Activated CD8-positive, alpha-beta memory T cell treated with anti-CD3 and anti-CD28 coated beads for 24 hours (primary cell): ENCODE results near the gene PEMT.

ENCODE experiments used
- DNase-seq: peaks from one replicate; pipeline ENCODE4 v3.0.0-alpha.2; 2020

Gene PEMT

DNA sequence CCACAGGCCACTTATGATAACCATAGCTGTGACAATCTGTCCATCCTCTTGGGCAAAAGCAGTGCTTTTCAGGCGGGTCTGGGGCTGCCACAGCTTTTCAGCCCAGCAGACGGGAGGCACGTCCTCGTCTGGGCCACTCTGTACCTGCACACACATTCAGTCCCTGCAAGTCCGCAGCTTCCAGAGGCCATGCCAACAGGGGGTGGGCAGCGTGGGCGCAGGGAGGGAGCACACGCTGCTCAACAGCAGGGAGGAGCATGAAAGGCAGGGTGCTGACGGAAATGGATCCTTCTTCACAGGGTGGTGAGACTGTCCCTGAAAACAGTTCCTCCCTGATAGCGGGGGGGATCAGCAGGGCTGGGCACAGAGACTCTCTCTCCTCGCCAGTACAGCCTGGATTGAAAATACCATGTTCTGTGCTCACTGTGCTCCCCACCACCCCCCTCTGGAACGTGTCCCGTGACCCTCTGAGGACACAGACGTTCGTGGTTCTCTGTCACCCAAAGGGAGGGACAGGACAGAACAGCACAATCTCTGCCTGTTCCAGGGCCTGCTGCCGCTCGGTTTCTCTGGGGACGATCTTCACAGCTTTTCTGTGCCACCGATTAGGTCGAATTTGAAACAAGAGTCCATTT lies 41.7 kb downstream of the PEMT start:
- DNase-seq, result no peak

DNA sequence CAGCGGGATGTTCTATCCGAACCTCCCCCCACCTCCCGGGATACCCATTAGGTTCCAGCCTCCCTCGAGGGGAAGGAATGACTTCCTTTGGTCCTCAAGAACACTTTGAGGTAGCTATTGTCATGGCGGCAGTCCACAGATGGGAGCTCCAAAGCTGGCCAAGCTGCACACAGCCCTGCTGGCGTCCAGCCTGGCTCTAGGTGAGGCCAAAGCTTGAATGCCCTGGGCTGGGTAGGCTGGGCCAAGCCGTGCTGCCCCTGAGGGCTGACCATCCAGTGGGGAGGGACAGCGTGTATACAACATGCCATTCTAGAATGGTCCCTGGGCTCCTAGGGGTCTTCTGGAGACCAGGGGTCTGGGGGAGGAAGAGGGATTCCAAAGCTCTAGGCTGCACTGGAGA lies 43.5 kb downstream of the PEMT start:
- no peak for DNase-seq

DNA sequence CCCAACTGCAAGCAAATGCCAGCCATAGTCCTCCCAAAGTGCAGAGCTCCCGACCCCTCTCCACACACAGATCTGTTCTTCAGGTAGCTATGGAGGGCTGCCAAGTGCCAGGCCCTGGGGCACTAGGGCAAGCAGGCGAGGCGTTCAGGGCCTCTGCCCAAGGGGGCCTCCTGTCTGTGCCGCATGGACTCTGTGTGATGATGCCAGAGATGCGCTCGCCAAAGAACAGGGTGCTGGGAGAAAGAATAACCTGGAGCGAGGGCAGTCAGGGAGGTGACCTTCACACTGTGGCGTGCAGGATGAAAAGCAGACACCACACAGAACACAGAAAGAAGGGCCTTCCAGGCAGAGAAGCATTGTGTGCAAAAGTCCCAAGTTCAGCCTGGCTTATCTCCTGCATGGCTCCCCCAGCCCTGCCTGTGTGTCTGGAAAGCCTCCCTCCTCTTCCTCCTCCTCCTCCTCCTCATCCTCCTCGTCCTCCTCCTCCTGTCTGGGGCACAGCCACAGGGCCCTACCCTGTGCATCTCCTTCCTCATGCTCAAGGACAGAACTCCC lies 44.2 kb downstream of the PEMT start:
- no peak for DNase-seq

DNA sequence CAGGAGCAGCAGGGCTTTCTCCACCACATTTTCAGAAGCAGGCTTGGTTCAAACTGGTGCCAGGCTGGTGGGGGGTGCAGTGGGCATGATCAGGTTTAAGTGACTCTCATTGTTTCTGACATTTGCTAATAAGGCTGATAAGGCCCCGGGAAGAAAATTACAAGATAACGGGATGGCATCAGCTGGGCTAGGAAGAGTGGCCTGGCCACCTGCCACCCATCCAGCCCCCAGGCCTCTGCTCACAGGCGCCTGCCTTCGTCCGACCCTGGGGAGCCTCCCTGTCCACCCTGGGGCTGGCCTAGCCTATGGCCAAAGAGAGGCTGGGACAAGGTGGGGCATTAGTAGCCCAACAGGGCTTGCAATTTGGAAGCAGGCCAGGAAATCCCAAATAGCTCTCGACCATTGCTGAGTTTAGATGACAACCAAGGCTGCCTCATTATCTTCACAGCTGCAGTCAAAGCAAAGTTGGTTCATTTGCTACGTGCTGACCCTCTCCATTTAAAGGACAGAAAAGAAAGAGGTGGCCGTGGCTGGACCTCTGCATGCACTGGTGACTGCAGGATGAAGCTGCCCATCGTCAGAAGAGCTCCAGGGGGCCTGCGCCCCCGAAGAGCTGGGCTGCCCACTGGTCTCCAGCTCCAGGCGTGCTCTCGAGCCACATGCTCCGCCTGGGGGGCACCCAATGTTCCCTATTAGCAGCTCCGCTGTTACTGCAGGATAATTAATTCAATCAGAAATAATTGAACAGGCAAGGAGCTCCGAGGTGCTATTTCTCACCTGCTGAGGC lies 44.9 kb downstream of the PEMT start:
- DNase-seq, result no peak

DNA sequence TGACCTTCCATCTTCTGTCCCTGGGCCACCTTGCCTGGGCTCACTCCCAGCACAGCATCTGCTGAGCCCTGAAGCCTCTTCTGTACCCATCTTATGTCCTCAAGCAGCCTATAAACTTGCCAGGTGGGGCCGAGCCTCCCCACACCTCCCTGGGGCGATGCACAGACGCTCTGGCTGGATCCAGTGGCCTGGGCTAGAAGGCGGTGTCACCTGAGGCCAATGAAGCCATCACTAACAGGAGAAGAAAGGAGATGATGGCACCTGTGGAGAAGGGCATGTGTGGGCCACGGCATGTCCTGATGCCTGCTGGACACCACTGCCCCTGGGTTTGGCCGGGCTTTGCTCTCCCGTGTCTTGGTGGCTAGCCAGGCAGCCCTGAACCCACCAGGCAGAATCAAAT lies 45.5 kb downstream of the PEMT start:
- DNase-seq, result no peak

DNA sequence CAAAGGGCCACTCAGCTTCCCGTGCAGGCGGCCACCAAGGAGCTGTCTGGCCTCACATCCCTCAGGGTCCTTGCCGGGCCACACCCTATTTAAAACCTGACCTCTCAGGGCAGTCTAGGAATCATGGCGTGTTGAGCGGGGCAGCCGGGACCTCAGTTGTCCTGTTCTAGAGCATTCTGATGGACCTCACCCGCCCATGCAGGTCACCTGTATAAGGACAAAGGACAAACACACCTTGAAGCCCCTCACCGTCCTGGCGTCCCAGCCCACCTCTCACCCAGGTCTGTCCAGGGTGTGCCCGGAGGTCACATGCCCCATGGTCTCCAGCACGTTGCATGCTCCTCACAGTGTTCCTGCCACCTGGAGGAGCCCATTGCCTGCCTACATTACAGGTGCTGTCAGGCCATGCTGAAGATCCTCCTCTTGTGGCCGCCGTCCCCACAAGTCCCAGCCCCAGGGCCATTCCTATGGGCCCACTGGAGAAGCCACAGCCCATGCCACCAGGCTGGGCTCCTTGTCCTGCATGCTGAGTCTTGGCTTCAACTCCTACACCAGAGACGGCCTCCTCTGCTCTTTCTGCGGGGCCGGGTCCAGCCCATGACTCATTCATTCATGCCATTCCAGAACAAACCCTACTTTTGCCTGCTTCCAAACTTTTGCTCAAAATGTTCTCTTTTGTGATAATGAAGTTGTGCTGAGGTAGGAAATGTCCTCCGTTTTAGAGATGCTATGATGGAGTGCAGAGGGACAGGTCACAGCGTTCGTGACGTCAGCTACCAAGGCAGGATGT lies 46.3 kb downstream of the PEMT start:
- no peak for DNase-seq

DNA sequence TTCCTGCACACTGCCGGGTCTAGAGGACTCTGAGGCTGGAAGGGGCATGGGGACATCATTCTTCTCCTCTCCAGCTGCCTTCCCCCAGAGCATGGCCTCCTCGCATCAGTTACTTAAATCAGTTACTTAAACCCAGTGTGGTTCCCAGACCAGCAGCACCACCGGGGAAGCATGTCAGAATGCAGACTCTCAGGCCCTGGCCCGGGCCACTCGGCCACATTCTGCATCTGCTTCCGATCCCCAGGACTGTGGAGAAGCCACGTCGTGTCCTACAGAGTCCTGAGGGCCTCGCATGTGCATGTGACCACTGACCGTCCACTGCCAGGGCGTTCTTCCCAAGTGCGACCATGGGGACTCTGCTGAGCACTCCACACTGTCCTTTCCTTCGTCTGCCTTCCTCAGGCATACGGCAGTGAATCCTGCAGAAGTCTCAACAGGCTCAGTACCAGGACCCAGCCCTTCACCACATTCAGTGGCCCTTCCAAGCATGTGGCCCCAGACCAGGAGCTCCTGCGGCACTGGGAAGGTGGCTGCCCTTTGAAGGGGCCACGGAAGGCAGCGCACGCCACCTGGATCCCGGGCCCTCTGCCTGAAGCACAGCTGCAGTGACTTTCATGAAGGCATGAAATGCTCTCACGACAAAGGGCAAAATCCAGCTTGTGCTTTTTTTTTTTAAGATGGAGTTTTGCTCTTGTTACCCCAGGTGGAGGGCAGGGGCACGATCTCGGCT lies 48.4 kb downstream of the PEMT start:
- no peak for DNase-seq

DNA sequence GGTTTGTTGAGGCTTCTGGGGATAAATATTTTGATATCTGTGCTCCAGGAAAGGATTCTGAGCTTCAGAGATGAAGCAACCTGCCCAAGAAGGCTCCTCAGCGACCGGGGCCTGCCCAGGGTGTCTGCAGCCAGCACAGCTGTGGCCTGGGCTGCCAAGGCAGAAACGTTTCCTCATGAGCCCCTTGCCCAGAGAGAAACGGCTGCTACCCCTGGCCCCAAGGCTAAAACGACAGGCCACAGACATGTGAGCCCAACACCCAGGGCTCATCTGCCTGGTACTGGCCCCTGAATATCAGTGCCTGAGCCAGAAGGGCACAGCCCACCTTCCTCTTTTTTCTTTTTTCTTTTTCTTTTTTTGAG lies 49.9 kb downstream of the PEMT start:
- no peak for DNase-seq

DNA sequence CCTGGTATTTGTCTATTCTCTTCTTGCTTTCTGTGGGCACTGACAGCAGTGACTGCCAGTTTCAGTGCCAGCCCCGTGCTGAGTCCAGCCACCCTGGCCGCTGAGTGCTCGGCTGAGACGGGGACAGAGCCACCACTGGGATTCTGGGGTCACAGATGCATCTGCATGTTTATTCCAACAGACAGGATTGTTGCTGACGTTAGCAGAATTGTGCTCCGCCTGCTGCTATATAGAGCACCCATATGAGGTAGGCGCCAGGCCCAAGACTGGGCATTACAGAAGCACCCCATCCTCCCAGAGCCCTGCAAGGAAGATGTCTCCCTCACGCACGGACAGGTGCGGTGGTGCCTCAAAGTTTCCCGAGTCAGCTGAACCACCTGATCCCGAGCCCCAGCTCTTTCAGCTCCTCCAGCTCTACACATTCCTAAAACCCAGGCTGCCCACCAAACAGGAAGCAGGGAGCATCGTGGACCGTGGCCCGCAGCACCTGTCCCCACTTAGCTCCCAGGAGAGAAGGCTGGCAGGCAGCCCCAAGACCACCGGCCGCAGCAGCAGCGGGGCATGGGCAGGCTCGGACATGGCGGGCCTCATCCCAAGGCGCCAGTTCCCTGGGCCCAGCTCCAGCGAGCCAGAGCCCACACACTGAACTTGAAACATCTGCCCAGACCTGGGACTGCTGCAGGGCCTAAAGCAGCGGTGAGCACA lies 50.4 kb downstream of the PEMT start:
- DNase-seq, result no peak

DNA sequence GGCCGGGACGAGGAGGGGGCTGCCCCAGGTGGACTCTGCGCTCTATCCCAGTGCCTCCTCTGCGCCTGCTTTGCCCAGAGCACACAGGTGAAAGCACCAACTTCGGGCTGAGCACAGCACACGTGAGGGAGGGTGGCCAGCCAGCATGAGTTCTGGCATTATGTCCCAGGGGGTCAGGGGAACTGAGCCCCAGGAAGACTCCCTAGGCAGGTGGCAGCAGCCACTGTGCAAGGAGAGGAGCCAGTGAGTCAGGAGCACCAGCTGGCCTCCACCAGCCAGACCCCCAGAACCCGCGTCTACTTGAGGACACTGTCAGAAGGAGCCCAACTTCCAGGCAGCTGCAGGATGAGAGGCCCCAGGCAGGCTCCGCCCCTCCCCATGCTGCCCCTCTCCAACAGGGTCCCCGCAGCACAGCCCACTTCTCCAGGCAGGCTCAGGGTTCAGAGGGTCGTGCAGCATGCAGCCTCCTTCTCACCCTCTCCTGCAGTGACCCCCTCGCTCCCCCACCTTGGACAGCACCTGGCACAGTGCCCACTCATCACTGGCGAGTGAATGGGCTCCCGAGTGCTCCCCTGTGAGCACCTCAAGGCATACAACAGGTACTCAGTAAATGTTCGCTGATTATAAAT lies 51.1 kb downstream of the PEMT start:
- no peak for DNase-seq

DNA sequence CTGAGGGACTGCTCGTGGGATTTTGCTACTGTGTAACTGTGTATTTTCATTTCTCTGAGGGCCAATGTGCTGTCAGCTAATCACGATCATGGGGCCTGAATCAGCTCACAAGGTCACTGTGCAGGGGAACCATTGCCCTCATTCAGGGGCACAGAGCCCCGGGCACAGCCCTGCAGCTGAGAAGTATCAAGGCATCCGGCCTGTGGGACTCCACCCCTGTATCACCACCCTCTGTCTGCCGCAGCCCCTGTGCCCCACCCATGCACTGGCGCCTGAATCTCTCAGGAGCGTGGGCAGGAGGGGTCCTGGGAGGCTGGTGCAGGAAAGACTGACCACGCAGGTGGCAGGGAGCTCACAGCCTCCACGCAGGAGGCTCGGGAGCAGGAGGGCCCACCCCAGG lies 51.9 kb downstream of the PEMT start:
- DNase-seq, result no peak

DNA sequence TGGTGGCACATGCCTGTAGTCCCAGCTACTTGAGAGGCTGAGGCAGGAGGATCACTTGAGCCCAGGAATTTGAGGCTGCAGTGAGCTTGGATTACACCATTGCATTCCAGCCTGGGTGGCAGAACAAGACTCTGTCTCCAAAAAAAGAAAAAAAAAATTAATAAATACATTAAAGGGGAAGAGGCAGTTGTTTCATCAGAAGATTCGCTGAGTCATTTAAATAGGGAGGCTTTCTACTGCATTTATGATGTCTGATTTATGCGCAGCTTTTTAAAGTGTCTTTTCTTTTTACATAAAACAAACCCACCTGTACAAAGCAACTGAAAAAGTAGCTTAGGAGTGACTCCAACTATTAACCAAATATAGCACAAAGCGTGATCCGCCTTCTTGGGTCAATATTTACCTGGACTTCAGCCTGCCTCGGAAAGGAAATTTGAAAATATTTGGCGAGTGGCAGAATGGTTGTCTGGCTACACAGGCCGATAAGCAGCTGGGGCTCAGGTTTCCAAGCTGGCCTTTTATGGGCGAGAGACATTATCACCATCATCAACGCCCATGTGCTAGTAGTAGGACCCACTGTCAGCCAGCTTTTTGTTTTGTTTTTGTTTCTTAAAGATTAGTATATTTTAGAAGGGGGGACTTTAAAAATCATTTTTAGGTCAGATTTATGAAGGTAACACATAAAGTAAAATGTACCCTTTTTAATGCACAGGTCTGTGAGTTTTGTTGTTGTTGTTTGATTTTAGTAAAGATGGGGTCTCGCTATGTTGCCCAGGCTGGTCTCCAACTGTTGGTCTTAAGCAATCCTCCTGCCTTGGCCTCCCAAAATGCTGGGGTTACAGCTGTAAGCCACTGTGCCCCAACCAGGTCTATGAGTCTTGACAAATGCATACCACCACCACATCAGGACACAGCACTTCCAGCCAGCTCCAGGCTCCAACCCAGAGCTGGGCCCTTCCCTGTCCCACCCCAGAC lies 52.8 kb downstream of the PEMT start:
- DNase-seq, result no peak

DNA sequence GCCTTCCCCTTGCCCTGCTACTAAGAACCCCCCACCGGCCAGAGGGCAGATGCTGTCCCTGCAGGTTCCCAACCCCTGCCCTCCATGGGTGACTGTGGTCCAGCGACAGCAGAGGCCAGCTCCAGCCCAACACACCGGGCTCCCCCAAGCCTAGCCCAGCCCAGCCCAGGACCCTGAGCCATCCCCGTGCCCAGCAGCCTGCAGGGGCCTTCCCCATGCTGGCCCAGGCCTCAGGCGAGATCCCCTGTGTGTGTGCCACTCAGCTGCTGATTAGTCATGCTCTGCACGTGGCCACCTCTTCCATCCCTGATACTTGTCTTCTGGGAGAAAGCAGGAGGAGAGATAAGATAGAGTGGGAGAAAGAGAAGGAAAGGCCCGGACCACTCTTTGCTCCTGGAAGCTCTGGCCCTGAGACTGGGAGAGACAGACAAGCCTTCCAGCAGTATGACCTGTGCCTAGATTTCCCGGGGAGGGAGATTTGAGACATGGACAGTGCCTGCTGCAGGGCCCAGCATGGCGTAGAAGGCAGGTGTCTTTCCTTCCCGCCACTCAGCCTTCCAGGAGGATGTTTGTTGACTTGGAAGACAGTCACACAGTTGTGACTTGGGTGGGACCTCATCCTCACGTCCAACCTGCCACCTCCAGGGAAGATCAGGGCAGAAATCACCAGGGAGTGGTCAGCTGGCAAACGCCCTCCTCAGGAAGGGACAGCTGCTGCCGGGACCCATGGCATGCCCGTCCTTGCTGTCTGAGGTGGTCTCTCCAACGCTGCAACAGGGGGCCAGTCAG lies 54.0 kb downstream of the PEMT start:
- DNase-seq, result no peak

DNA sequence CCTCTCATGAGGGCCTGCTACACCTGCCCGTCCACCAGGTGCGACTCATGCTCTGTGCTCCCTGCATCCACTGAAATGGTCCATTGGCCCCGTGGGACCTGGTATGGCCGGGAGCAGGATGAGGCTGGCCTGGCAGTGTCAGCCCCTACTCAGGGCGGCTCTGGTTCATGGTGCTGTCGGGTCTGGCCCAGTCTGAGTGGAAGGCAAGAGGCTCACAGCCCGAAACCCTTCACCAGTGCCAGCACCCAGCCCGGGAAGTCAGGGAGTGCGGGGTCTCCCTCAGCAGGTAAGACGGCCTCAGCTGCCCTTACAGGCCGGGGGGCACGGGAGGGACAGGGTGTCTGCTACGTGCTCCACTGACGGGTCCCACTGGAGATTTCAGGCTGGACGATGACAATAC lies 54.8 kb downstream of the PEMT start:
- no peak for DNase-seq

DNA sequence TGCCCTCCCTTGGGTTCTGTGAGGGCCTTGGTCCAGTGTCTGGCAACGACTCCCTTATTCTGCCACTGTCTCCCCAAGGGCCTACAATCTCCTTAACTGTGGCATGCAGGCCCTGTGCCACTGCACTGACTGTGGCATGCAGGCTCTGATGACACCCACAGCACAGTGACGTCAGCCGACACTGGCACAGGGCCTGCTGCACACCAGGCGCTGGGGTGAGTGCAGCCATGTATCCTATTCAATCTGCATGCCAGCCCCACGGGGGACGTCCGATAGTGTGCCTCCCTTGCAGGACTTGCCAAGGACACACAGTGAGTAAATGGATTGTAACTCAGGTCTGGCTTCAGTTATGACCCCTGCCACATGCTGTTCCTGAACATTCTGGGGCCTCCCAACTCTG lies 55.6 kb downstream of the PEMT start:
- no peak for DNase-seq

DNA sequence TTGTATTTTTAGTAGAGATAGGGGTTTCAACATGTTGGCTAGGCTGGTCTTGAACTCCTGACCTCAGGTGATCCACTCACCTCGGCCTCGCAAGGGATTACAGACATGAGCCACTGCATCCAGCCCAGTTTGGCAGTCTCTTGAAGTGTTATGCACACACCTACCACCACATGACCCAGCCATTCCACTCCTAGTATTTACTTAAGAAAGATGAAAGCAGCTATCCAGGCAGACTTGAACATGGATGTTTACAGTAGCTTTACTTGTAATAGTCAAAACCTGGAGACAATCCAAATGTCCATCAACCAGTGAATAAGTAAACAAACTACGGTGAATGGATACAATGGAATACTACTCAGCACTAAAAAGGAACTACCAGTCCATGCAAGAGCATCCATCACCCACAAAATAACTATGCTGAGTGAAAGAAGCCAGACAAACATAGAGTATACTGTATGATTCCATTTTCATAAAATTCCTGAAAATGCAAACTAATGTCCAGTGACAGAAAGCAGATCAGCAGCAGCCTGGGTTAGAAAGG lies 57.5 kb downstream of the PEMT start:
- DNase-seq, result no peak

DNA sequence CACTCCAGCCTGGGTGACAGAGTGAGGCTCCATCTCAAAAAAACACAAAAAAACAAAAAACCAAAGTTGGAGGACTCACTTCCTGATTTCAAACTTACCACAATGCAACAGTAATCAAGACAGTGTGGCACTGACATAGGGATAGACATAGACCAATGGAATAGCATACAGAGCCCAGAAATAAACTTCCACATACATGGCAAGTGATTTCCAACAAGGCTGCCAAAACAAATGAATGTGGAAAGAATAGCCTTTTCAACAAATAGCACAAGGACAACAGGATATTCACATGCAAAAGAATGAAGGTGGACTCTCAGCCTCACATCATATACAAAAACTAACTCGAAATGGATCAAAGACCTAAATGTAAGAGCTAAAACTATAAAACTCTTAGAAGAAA lies 58.5 kb downstream of the PEMT start:
- DNase-seq, result no peak

DNA sequence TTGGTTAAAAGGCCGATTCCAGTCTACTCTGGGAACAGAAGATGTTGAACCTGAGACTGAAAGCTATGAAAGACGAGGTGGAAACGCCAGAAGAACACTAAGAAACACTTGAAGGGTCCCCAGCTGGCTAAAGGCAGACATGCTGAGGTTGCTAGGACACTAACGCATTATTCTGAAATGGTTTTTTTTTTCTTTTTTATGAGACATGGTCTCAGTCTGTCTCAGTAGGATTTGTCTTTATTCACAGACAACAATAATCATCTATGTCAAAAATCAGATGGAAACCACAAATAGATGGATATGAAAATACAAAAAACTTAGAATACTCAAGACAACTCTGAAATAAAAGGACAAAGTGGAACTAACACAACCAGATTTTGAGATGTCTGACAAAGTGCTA lies 60.4 kb downstream of the PEMT start:
- DNase-seq, result no peak
